HCT116 (cell line): ENCODE data around the gene NHERF1. TPM values are rescaled to one million over a fixed set of nuclear protein-coding genes. Genes with fewer than 3 reads are reported as not detected.

Source experiments
- ATAC-seq: fragments of 200-7000 bp; cut with Tn5 transposase; 2 replicates; pipeline ENCODE4 v1.9.1; 2020; ENCODE audit warnings: mild to moderate bottlenecking, moderate library complexity
- BruUV-seq: library from RNA; stranded (reverse); fragments of 400-500 nt; replicated peaks from 2 replicates; lab custom pipeline; 2021; lab: Mats Ljungman, UMichigan
- CTCF ChIA-PET: fragments of 300-600 bp; sonication (Branson Sonifier 250); formaldehyde crosslinking; loops from one replicate; lab custom pipeline; 2021; ENCODE audit warnings: antibody characterized with exemption; lab: Charles Lee
- POLR2A ChIA-PET: fragments of 300-600, 350-600 bp; sonication (Branson Sonifier 250); formaldehyde crosslinking; loops from one replicate; lab custom pipeline; 2021; ENCODE audit warnings: antibody characterized with exemption; lab: Charles Lee
- RAD21 ChIA-PET, 2 experiments: fragments of 300-600 bp; sonication (Branson Sonifier 250); formaldehyde crosslinking; loops; one replicate each; lab custom pipeline; 2023; ENCODE audit warnings: low total read pairs in 2 of 2; ENCODE audit not compliant: uncharacterized antibody in 2 of 2, unreplicated experiment in 2 of 2, low non-redundant PET in 1 of 2; lab: Charles Lee
- DNase-seq: peaks from one replicate; pipeline ENCODE4 v3.0.0-alpha.2; 2010; ENCODE audit warnings: low read depth, low spot score
- H2AFZ ChIP-seq: fragments of 200-600 bp; shearing (Covaris generic), sonication (generic); 2 replicates; pipeline ENCODE4 v1.6.1; 2017; ENCODE audit warnings: low read depth, mixed run types, mixed read lengths, antibody characterized with exemption, low read length; ENCODE audit not compliant: poor library complexity, severe bottlenecking
- H3K27ac ChIP-seq: 2 replicates; pipeline ENCODE4 v1.5.1; 2012; ENCODE audit warnings: low read depth, low read length
- H3K27me3 ChIP-seq: fragments of 200-600 bp; sonication (generic); 2 replicates; pipeline ENCODE4 v1.6.1; 2016; ENCODE audit warnings: mixed run types, low read length, mixed read lengths; ENCODE audit not compliant: insufficient read depth
- H3K36me3 ChIP-seq, 2 experiments: fragments of 200-500 bp in 1 of 2; fragments of 200-600 bp in 1 of 2; sonication (Bioruptor generic) in 1 of 2; sonication (generic) in 1 of 2; 2 replicates each; pipeline versions ENCODE4 v1.5.1 to v1.6.1; 2014 to 2016; ENCODE audit warnings: low read length in 2 of 2, inconsistent platforms in 1 of 2, mixed read lengths in 1 of 2, mixed run types in 1 of 2; ENCODE audit not compliant: insufficient read depth in 2 of 2, control insufficient read depth in 1 of 2
- H3K4me1 ChIP-seq, 2 experiments: fragments of 200-600 bp in 1 of 2; sonication (generic) in 1 of 2; 2 replicates each; pipeline versions ENCODE4 v1.5.1 to v1.6.1; 2012 to 2017; ENCODE audit warnings: low read length in 2 of 2, inconsistent platforms in 1 of 2, mild to moderate bottlenecking in 1 of 2, mixed read lengths in 1 of 2, mixed run types in 1 of 2, moderate library complexity in 1 of 2; ENCODE audit not compliant: insufficient read depth in 2 of 2, control insufficient read depth in 1 of 2
- H3K4me2 ChIP-seq: fragments of 200-600 bp; sonication (generic); 2 replicates; pipeline ENCODE4 v1.6.1; 2017; ENCODE audit warnings: mixed run types, low read length, mixed read lengths
- H3K4me3 ChIP-seq, 2 experiments: fragments of 200-600 bp in 1 of 2; sonication (generic) in 1 of 2; replicated peaks in 1 of 2; 2 replicates each; pipeline ENCODE4 v1.5.1; 2011 to 2016; ENCODE audit warnings: low read length in 2 of 2, control low read depth in 1 of 2, low read depth in 1 of 2, mild to moderate bottlenecking in 1 of 2, mixed read lengths in 1 of 2, mixed run types in 1 of 2
- H3K79me2 ChIP-seq: fragments of 200-600 bp; sonication (generic); 2 replicates; pipeline ENCODE4 v1.6.1; 2017; ENCODE audit warnings: mild to moderate bottlenecking, mixed run types, low read length, moderate library complexity, mixed read lengths; ENCODE audit not compliant: insufficient read depth
- H3K9ac ChIP-seq: fragments of 200-600 bp; sonication (generic); 2 replicates; pipeline ENCODE4 v1.6.1; 2016; ENCODE audit warnings: low read length, mixed read lengths
- H3K9me2 ChIP-seq: fragments of 200-600 bp; sonication (generic), shearing (Covaris generic); 2 replicates; pipeline ENCODE4 v1.6.1; 2017; ENCODE audit warnings: mixed run types, mild to moderate bottlenecking, moderate library complexity; ENCODE audit not compliant: insufficient read depth
- H3K9me3 ChIP-seq, 2 experiments: fragments of 200-500 bp in 1 of 2; fragments of 200-600 bp in 1 of 2; sonication (Bioruptor generic) in 1 of 2; sonication (generic) in 1 of 2; 2 replicates each; pipeline ENCODE4 v1.6.1; 2014 to 2017; ENCODE audit warnings: low read length in 2 of 2, mixed read lengths in 2 of 2, inconsistent platforms in 1 of 2, low read depth in 1 of 2, mild to moderate bottlenecking in 1 of 2, mixed run types in 1 of 2, moderate library complexity in 1 of 2; ENCODE audit not compliant: control insufficient read depth in 1 of 2, insufficient read depth in 1 of 2
- H4K20me1 ChIP-seq: fragments of 200-600 bp; sonication (generic), shearing (Covaris generic); 2 replicates; pipeline ENCODE4 v1.6.1; 2017; ENCODE audit warnings: mixed run types, mild to moderate bottlenecking, moderate library complexity; ENCODE audit not compliant: insufficient read depth
- CEBPB ChIP-seq: IDR thresholded peaks from 2 replicates; pipeline ENCODE4 v1.6.1; 2012; ENCODE audit warnings: low read depth
- EZH2 ChIP-seq: fragments of 200-600 bp; sonication (generic); IDR thresholded peaks from 2 replicates; pipeline ENCODE4 v1.6.1; 2017; ENCODE audit warnings: antibody characterized with exemption, mixed run types
- EZH2phosphoT487 ChIP-seq: fragments of 200-600 bp; IDR thresholded peaks from 2 replicates; pipeline ENCODE4 v1.6.1; 2018; ENCODE audit warnings: antibody characterized with exemption, borderline replicate concordance
- JUND ChIP-seq: IDR thresholded peaks from 2 replicates; pipeline ENCODE4 v1.6.1; 2012
- POLR2AphosphoS5 ChIP-seq: IDR thresholded peaks from 2 replicates; pipeline ENCODE4 v1.6.1; 2011; ENCODE audit warnings: mild to moderate bottlenecking, low read depth, low read length, moderate library complexity
- RAD21 ChIP-seq: IDR thresholded peaks from 2 replicates; pipeline ENCODE4 v1.6.1; 2012; ENCODE audit warnings: low read depth, mild to moderate bottlenecking
- SP1 ChIP-seq: IDR thresholded peaks from 2 replicates; pipeline ENCODE4 v1.6.1; 2012; ENCODE audit warnings: low read depth
- SRF ChIP-seq: IDR thresholded peaks from 2 replicates; pipeline ENCODE4 v1.6.1; 2012; ENCODE audit warnings: low read depth
- TCF7L2 ChIP-seq: IDR thresholded peaks from 2 replicates; pipeline ENCODE4 v1.7.0; 2011; ENCODE audit warnings: borderline replicate concordance, inconsistent platforms; ENCODE audit not compliant: insufficient read depth, insufficient read length; ENCODE audit errors: extremely low read depth
- YY1 ChIP-seq: IDR thresholded peaks from 2 replicates; pipeline ENCODE4 v1.6.1; 2011; ENCODE audit warnings: low read length, low read depth, moderate library complexity, mild to moderate bottlenecking; ENCODE audit not compliant: insufficient replicate concordance; ENCODE audit errors: extremely low read depth
- ZNF274 ChIP-seq: fragments of 200-500 bp; sonication (Bioruptor generic); IDR thresholded peaks from 2 replicates; pipeline ENCODE4 v1.6.1; 2014; ENCODE audit warnings: mild to moderate bottlenecking, low read depth, low read length, inconsistent platforms
- intact Hi-C: fragments of 100-400 bp; cut with micrococcal nuclease; formaldehyde crosslinking; loops from 2 replicates; pipeline ENCODE4 v1.10.0; 2022
- total RNA-seq: library from RNA; stranded (reverse); gene quantifications from one replicate; pipeline ENCODE4 v1.2.1, GENCODE V29; 2021; ENCODE audit not compliant: unreplicated experiment
- TF ChIP-seq, protein P1 (sequence below): IDR thresholded peaks from 2 replicates; pipeline ENCODE4 v1.6.1; 2011; ENCODE audit warnings: mild to moderate bottlenecking, low read length, moderate library complexity; ENCODE audit not compliant: insufficient replicate concordance; ENCODE audit errors: extremely low read depth

Gene NHERF1
- total RNA-seq, 1 experiment from 2014 or later, result 129 TPM

DNA sequence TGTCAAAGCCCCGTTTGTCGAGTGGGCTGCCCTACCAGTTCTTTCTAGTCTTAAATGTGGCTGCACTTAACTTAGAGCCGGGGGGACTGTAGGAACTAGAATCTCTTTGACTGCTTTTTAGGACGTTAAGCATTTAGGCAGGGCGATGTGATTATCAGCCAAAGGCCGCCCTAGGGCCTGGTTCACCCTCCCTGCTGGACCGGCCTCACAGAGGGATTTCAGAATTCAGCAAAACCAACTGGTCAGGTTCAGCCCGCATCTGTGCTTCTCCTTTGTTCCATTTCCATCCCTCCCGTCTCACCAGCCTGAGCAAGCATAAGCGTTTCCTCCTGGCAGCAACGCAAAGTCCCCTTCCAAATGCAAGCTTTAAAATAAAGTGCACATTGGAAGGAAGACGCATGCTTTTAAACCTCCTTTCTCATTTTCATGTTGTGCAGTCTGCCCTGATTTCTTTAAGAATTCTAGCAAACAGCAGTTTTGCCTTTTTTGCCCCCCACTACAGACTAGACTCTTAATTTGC lies 44.2 kb downstream of the NHERF1 start (continued):
- TF ChIP-seq POLR2AphosphoS5 (no peak), JUND (no peak), SP1 (no peak), SRF (no peak)

- BruUV-seq, result no TSS peak
- DNase-seq, result no peak
- Histone ChIP-seq H3K79me2 (no peaks in the 10 kb centered on the region), H3K36me3 (peaks cover 4 to 8% of the 10 kb centered on the region in 2 experiments; a peak in 2 of 4 replicates), H3K27me3 (no peaks in the 10 kb centered on the region), H3K9me3 (no peaks in the 10 kb centered on the region), H2AFZ (no peak overlapping the region), H3K27ac (no peak overlapping the region), H4K20me1 (no peaks in the 10 kb centered on the region), H3K4me3 (no peak overlapping the region), H3K9ac (no peak overlapping the region), H3K4me1 (peaks cover 0 to 3% of the 10 kb centered on the region in 2 experiments; a peak in 2 of 4 replicates), H3K4me2 (no peak overlapping the region), H3K9me2 (no peaks in the 10 kb centered on the region)
- ChIA-PET RAD21 (no interaction called here), POLR2A (no interaction called here), CTCF (interaction anchor here (2.8 kb wide), 1 partner anchor 66 kb away, joined by 11 read pairs; no protein-coding TSS in a partner anchor)
- intact Hi-C loops, result no loop called here
- ATAC-seq, result no peak
- TF ChIP-seq YY1, result no peak
- no peak for TF ChIP-seq ZNF274
- no peak for TF ChIP-seq EZH2phosphoT487
- TF ChIP-seq SP1, result no peak
- no peak for TF ChIP-seq SRF
- TF ChIP-seq TCF7L2, result no peak
- no peak for TF ChIP-seq CEBPB
- no peak for TF ChIP-seq EZH2
- no peak for TF ChIP-seq RAD21
- TF ChIP-seq, protein P1, sequence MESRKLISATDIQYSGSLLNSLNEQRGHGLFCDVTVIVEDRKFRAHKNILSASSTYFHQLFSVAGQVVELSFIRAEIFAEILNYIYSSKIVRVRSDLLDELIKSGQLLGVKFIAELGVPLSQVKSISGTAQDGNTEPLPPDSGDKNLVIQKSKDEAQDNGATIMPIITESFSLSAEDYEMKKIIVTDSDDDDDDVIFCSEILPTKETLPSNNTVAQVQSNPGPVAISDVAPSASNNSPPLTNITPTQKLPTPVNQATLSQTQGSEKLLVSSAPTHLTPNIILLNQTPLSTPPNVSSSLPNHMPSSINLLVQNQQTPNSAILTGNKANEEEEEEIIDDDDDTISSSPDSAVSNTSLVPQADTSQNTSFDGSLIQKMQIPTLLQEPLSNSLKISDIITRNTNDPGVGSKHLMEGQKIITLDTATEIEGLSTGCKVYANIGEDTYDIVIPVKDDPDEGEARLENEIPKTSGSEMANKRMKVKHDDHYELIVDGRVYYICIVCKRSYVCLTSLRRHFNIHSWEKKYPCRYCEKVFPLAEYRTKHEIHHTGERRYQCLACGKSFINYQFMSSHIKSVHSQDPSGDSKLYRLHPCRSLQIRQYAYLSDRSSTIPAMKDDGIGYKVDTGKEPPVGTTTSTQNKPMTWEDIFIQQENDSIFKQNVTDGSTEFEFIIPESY, result no peak
Observed at GRCh38 chr17:74795327-74796020, 47.0 kb downstream of the NHERF1 start.
